ENCODE data around the gene CXCL14. TPM values are rescaled to one million over a fixed set of nuclear protein-coding genes. Genes with fewer than 3 reads are reported as not detected.

Gene CXCL14
- total RNA-seq, 1 experiment from 2014 or later: not detected

DNA sequence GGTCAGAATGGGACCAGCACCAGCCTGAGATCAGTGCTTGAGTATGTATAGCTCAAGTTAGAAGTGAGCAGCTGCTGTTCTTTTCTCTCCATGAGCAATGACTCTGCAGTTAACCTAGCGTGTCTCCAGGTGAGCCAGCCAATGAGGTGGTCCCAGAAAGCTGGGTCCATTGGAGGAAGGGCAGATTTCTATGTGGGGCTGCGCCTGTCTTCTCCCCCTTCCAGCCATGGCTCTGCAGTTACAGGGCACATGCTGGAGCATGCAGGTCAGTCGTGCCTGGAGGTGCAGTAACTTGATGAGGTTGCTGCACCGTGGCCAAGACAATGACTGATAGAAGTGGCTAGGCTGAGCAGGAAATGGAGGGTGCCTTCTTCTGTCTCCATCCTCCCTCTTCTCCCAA is 29.6 kb upstream of the CXCL14 start:
- peaks cover 64% of the 10 kb centered on the region for H3K27me3 ChIP-seq (ENCODE audit: insufficient read depth, low read depth)
- no peak overlapping the region for H3K4me2 ChIP-seq
- H3K36me3 ChIP-seq (ENCODE audit: low read depth): no peaks in the 10 kb centered on the region

GRCh38 chr5:135606431-135606830 is 27.6 kb upstream of the CXCL14 start:
- POLR2A ChIA-PET (ENCODE audit: unreplicated experiment): no interaction called here
- H4K20me1 ChIP-seq (ENCODE audit: insufficient read depth): no peaks in the 10 kb centered on the region
- H3K4me2 ChIP-seq: no peak overlapping the region
- H3F3A ChIP-seq (ENCODE audit: insufficient read depth, low read depth): no peaks in the 10 kb centered on the region
- no peak overlapping the region for H2AFZ ChIP-seq
- TF ChIP-seq EZH2 (IDR thresholded peaks at IDR 0.05; ENCODE audit: low read depth) (no peak), CTCF (conservative IDR thresholded peaks at IDR 0.05) (no peak)
- H3K27me3 ChIP-seq (ENCODE audit: insufficient read depth, low read depth): peaks cover 77% of the 10 kb centered on the region
- no peaks in the 10 kb centered on the region for H3K36me3 ChIP-seq (ENCODE audit: low read depth)
- BruUV-seq (replicated peaks): no TSS peak
- no peaks in the 10 kb centered on the region for H3K9me3 ChIP-seq (ENCODE audit: insufficient read depth, low read depth)
- H3K4me3 ChIP-seq: no peak overlapping the region
- DNase-seq: no peak
- intact Hi-C loops (cut with micrococcal nuclease; ENCODE audit: unreplicated experiment): no loop called here
- H3K27ac ChIP-seq: no peak overlapping the region
- CTCF ChIA-PET: no interaction called here
- no peaks in the 10 kb centered on the region for H3K4me1 ChIP-seq (replicated peaks; ENCODE audit: insufficient read depth)
- no peaks in the 10 kb centered on the region for H3K79me2 ChIP-seq (ENCODE audit: low read depth)
- no peaks in the 10 kb centered on the region for H3K9me2 ChIP-seq (ENCODE audit: insufficient read depth)

More for the DNA sequence above, 29.6 kb upstream of the CXCL14 start:
- BruUV-seq (replicated peaks): no TSS peak
- Histone ChIP-seq H3K4me1 (replicated peaks; ENCODE audit: insufficient read depth) (no peaks in the 10 kb centered on the region), H3K9me3 (ENCODE audit: insufficient read depth, low read depth) (no peaks in the 10 kb centered on the region), H3K79me2 (ENCODE audit: low read depth) (no peaks in the 10 kb centered on the region), H3K27ac (no peak overlapping the region), H3K9me2 (ENCODE audit: insufficient read depth) (no peaks in the 10 kb centered on the region), H3K4me3 (no peak overlapping the region), H2AFZ (no peak overlapping the region), H3F3A (ENCODE audit: insufficient read depth, low read depth) (no peaks in the 10 kb centered on the region), H4K20me1 (ENCODE audit: insufficient read depth) (no peaks in the 10 kb centered on the region)
- no peak for DNase-seq
- intact Hi-C loops (cut with micrococcal nuclease; ENCODE audit: unreplicated experiment): no loop called here
- ChIA-PET CTCF (no interaction called here), POLR2A (ENCODE audit: unreplicated experiment) (no interaction called here)
- TF ChIP-seq EZH2 (IDR thresholded peaks at IDR 0.05; ENCODE audit: low read depth) (no peak), CTCF (conservative IDR thresholded peaks at IDR 0.05) (no peak)

GRCh38 chr5:135605221-135605620 is 26.4 kb upstream of the CXCL14 start:
- no peaks in the 10 kb centered on the region for H3K9me2 ChIP-seq (ENCODE audit: insufficient read depth)
- H2AFZ ChIP-seq: no peak overlapping the region
- no peak for DNase-seq
- peaks cover 79% of the 10 kb centered on the region for H3K27me3 ChIP-seq (ENCODE audit: insufficient read depth, low read depth)
- POLR2A ChIA-PET (ENCODE audit: unreplicated experiment): no interaction called here
- no peak overlapping the region for H3K27ac ChIP-seq
- no TSS peak for BruUV-seq (replicated peaks)
- no peak overlapping the region for H3K4me2 ChIP-seq
- no peak overlapping the region for H3K4me3 ChIP-seq
- no peaks in the 10 kb centered on the region for H3K4me1 ChIP-seq (replicated peaks; ENCODE audit: insufficient read depth)
- H3K9me3 ChIP-seq (ENCODE audit: insufficient read depth, low read depth): no peaks in the 10 kb centered on the region
- no peak for TF ChIP-seq CTCF (conservative IDR thresholded peaks at IDR 0.05)
- no peak for TF ChIP-seq EZH2 (IDR thresholded peaks at IDR 0.05; ENCODE audit: low read depth)
- CTCF ChIA-PET: no interaction called here
- no peaks in the 10 kb centered on the region for H4K20me1 ChIP-seq (ENCODE audit: insufficient read depth)
- intact Hi-C loops (cut with micrococcal nuclease; ENCODE audit: unreplicated experiment): no loop called here
- no peaks in the 10 kb centered on the region for H3K36me3 ChIP-seq (ENCODE audit: low read depth)
- H3K79me2 ChIP-seq (ENCODE audit: low read depth): no peaks in the 10 kb centered on the region
- no peaks in the 10 kb centered on the region for H3F3A ChIP-seq (ENCODE audit: insufficient read depth, low read depth)

Data from PC-9 (cell line).